ENCODE data around the gene SMARCAD1. TPM values are rescaled to one million over a fixed set of nuclear protein-coding genes. Genes with fewer than 3 reads are reported as not detected.

SMARCAD1 gene
- total and polyA plus RNA-seq, 4 donors: 3.6 to 18.8 (median 8.7) TPM

DNA sequence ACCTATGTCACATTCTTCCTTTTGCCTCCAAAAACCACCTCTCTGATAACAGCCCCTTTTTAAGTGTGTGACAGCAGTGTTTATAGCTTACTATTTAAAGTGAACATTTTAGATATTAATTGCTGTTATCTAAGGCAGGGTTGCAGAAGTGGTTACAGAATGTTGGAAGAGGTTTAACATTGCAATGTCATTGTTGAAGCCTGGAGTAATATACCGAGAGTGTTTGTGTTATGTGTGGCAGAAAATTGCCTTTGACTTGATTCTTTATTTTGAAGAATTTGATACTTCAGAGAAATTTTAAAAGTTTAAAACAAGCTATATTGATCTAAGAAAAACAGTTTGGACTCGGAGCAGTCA is 37.1 kb downstream of the SMARCAD1 start:
- peaks cover 7 to 28% (median 22%) of the 10 kb centered on the region in 4 donors for H3K36me3 ChIP-seq (ENCODE audit: control insufficient read depth in 4 of 4, insufficient read depth in 3 of 4, low read depth in 1 of 4, low read length in 3 of 4)
- WGBS: 92% methylated on average over 2 of the region's 2 CpGs

DNA sequence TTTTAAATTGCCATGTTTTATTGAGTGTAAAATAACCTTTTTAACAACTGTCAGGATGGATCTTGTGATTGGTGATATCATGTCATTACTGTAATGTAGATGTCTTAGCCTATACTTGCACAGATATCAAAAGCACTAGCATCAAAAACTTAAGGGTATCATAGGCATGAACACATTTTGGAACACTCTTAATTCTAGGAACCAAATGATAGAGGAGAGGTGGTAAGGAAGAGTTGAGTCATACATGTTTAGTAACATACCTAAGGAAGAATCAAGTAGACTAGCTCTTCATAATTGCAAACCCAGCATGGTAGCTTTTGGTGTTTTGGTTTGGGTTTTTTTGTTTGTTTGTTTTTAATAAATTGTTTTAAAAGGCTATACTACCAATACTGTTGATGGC is 43.4 kb downstream of the SMARCAD1 start:
- peaks cover 0 to 18% (median 12%) of the 10 kb centered on the region in 4 donors for H3K36me3 ChIP-seq (ENCODE audit: control insufficient read depth in 4 of 4, insufficient read depth in 3 of 4, low read depth in 1 of 4, low read length in 3 of 4)
- no peaks in the 10 kb centered on the region for H3K9me3 ChIP-seq (ENCODE audit: control insufficient read depth in 4 of 4, low read length in 3 of 4)
- no peaks in the 10 kb centered on the region for H3K27me3 ChIP-seq (ENCODE audit: control insufficient read depth in 4 of 4, insufficient read depth in 4 of 4, low read length in 3 of 4)
- H3K4me1 ChIP-seq (ENCODE audit: control insufficient read depth in 4 of 4, insufficient read depth in 4 of 4, low read length in 3 of 4): no peaks in the 10 kb centered on the region
- H3K27ac ChIP-seq (ENCODE audit: low read depth in 1 of 2, low read length in 2 of 2): no peak overlapping the region
- TF ChIP-seq FOXA2 (IDR thresholded peaks at IDR 0.05): no peak
- H3K4me3 ChIP-seq (ENCODE audit: low read depth in 1 of 3, low read length in 3 of 3): no peak overlapping the region
- no peak overlapping the region for H3K9ac ChIP-seq (ENCODE audit: low read depth in 1 of 2, low read length in 2 of 2)
- DNase-seq (ENCODE audit: low spot score): no peak

More for the DNA sequence above, 37.1 kb downstream of the SMARCAD1 start:
- Histone ChIP-seq H3K4me1 (ENCODE audit: control insufficient read depth in 4 of 4, insufficient read depth in 4 of 4, low read length in 3 of 4) (no peaks in the 10 kb centered on the region), H3K9me3 (ENCODE audit: control insufficient read depth in 4 of 4, low read length in 3 of 4) (no peaks in the 10 kb centered on the region), H3K27ac (ENCODE audit: low read depth in 1 of 2, low read length in 2 of 2) (no peak overlapping the region), H3K9ac (ENCODE audit: low read depth in 1 of 2, low read length in 2 of 2) (no peak overlapping the region), H3K4me3 (ENCODE audit: low read depth in 1 of 3, low read length in 3 of 3) (no peak overlapping the region), H3K27me3 (ENCODE audit: control insufficient read depth in 4 of 4, insufficient read depth in 4 of 4, low read length in 3 of 4) (no peaks in the 10 kb centered on the region)
- TF ChIP-seq TAF1 (conservative IDR thresholded peaks at IDR 0.05) (no peak), RXRA (IDR thresholded peaks at IDR 0.05) (no peak), NR2F2 (IDR thresholded peaks at IDR 0.05) (no peak), GABPA (IDR thresholded peaks at IDR 0.05 in 1 of 2, conservative IDR thresholded peaks at IDR 0.05 in 1 of 2) (no peak), YY1 (IDR thresholded peaks at IDR 0.05) (no peak)
- TF ChIP-seq, protein P1, sequence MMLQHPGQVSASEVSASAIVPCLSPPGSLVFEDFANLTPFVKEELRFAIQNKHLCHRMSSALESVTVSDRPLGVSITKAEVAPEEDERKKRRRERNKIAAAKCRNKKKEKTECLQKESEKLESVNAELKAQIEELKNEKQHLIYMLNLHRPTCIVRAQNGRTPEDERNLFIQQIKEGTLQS (IDR thresholded peaks at IDR 0.05): no peak
- TF ChIP-seq, protein P2, sequence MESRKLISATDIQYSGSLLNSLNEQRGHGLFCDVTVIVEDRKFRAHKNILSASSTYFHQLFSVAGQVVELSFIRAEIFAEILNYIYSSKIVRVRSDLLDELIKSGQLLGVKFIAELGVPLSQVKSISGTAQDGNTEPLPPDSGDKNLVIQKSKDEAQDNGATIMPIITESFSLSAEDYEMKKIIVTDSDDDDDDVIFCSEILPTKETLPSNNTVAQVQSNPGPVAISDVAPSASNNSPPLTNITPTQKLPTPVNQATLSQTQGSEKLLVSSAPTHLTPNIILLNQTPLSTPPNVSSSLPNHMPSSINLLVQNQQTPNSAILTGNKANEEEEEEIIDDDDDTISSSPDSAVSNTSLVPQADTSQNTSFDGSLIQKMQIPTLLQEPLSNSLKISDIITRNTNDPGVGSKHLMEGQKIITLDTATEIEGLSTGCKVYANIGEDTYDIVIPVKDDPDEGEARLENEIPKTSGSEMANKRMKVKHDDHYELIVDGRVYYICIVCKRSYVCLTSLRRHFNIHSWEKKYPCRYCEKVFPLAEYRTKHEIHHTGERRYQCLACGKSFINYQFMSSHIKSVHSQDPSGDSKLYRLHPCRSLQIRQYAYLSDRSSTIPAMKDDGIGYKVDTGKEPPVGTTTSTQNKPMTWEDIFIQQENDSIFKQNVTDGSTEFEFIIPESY (IDR thresholded peaks at IDR 0.05): no peak
- TF ChIP-seq, protein P3, sequence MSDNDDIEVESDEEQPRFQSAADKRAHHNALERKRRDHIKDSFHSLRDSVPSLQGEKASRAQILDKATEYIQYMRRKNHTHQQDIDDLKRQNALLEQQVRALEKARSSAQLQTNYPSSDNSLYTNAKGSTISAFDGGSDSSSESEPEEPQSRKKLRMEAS (IDR thresholded peaks at IDR 0.05): no peak
- TF ChIP-seq, protein P4, sequence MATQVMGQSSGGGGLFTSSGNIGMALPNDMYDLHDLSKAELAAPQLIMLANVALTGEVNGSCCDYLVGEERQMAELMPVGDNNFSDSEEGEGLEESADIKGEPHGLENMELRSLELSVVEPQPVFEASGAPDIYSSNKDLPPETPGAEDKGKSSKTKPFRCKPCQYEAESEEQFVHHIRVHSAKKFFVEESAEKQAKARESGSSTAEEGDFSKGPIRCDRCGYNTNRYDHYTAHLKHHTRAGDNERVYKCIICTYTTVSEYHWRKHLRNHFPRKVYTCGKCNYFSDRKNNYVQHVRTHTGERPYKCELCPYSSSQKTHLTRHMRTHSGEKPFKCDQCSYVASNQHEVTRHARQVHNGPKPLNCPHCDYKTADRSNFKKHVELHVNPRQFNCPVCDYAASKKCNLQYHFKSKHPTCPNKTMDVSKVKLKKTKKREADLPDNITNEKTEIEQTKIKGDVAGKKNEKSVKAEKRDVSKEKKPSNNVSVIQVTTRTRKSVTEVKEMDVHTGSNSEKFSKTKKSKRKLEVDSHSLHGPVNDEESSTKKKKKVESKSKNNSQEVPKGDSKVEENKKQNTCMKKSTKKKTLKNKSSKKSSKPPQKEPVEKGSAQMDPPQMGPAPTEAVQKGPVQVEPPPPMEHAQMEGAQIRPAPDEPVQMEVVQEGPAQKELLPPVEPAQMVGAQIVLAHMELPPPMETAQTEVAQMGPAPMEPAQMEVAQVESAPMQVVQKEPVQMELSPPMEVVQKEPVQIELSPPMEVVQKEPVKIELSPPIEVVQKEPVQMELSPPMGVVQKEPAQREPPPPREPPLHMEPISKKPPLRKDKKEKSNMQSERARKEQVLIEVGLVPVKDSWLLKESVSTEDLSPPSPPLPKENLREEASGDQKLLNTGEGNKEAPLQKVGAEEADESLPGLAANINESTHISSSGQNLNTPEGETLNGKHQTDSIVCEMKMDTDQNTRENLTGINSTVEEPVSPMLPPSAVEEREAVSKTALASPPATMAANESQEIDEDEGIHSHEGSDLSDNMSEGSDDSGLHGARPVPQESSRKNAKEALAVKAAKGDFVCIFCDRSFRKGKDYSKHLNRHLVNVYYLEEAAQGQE (IDR thresholded peaks at IDR 0.05): no peak
- TF ChIP-seq, protein P5, sequence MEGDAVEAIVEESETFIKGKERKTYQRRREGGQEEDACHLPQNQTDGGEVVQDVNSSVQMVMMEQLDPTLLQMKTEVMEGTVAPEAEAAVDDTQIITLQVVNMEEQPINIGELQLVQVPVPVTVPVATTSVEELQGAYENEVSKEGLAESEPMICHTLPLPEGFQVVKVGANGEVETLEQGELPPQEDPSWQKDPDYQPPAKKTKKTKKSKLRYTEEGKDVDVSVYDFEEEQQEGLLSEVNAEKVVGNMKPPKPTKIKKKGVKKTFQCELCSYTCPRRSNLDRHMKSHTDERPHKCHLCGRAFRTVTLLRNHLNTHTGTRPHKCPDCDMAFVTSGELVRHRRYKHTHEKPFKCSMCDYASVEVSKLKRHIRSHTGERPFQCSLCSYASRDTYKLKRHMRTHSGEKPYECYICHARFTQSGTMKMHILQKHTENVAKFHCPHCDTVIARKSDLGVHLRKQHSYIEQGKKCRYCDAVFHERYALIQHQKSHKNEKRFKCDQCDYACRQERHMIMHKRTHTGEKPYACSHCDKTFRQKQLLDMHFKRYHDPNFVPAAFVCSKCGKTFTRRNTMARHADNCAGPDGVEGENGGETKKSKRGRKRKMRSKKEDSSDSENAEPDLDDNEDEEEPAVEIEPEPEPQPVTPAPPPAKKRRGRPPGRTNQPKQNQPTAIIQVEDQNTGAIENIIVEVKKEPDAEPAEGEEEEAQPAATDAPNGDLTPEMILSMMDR (IDR thresholded peaks at IDR 0.05; ENCODE audit: low read depth, low read length, missing input control): no peak
- DNase-seq (ENCODE audit: low spot score): no peak

Measured in liver (tissue), 9 donors.